A549 (cell line): ENCODE measurements around the gene DNAJC24. TPM values are rescaled to one million over a fixed set of nuclear protein-coding genes. Genes with fewer than 3 reads are reported as not detected.

ENCODE experiments used
- ATAC-seq, 2 experiments: fragments of 200-7000 bp in 1 of 2; fragments of >200 bp in 1 of 2; cut with Nextera tagmentation in 1 of 2; cut with Tn5 transposase in 1 of 2; 3 replicates each; pipeline versions ENCODE4 v1.8.0 to v1.9.1; 2018 to 2020; ENCODE audit warnings: mild to moderate bottlenecking in 1 of 2, moderate library complexity in 1 of 2
- CTCF ChIA-PET: fragments of 300-600 bp; sonication (Branson Sonifier 250); formaldehyde crosslinking; extraction: SDS; loops from one replicate; lab custom pipeline; 2021; ENCODE audit warnings: antibody characterized with exemption, inconsistent platforms; lab: Yijun Ruan, JAX
- POLR2A ChIA-PET: fragments of 350-600 bp; formaldehyde crosslinking; extraction: SDS; loops from one replicate; lab custom pipeline; 2021; ENCODE audit warnings: antibody characterized with exemption, inconsistent platforms; lab: Yijun Ruan, JAX
- DNase-seq, 2 experiments: peaks; one replicate each; pipeline versions ENCODE4 v3.0.0 to v3.0.0-alpha.2; 2011 to 2016; ENCODE audit warnings: low read depth in 1 of 2, low spot score in 1 of 2
- FAIRE-seq: peaks from 2 replicates; lab custom pipeline; 2011; peaks lifted over from hg19 to GRCh38; lab: Jason Lieb, UNC
- H3K27ac ChIP-seq, 2 experiments: fragments of >200 bp; sonication (Bioruptor Twin); formaldehyde crosslinking; 3 replicates each; pipeline ENCODE4 v1.5.1; 2016 to 2017
- H3K4me1 ChIP-seq: fragments of >200 bp; sonication (Bioruptor Twin); formaldehyde crosslinking; 3 replicates; pipeline ENCODE4 v1.6.1; 2016
- H3K4me2 ChIP-seq: fragments of >200 bp; sonication (Bioruptor Twin); formaldehyde crosslinking; 3 replicates; pipeline ENCODE4 v1.6.1; 2016
- H3K4me3 ChIP-seq: fragments of >200 bp; sonication (Bioruptor Twin); formaldehyde crosslinking; 3 replicates; pipeline ENCODE4 v1.5.1; 2016
- H3K9me3 ChIP-seq: fragments of >200 bp; sonication (Bioruptor Twin); formaldehyde crosslinking; 3 replicates; pipeline ENCODE4 v1.6.1; 2016
- ATOH8 ChIP-seq: fragments of 250-450 bp; sonication (Bioruptor Pico); IDR thresholded peaks from 2 replicates; pipeline ENCODE4 v1.5.0; 2020; ENCODE audit warnings: low read depth, mild to moderate bottlenecking, moderate library complexity
- CBX2 ChIP-seq: fragments of 200-600 bp; sonication (generic); IDR thresholded peaks from 2 replicates; pipeline ENCODE4 v1.6.1; 2016; ENCODE audit warnings: low read depth, mild to moderate bottlenecking, borderline replicate concordance
- CHD4 ChIP-seq: fragments of 200-600 bp; sonication (generic); IDR thresholded peaks from 2 replicates; pipeline ENCODE4 v1.6.1; 2016; ENCODE audit warnings: antibody characterized with exemption, mild to moderate bottlenecking, borderline replicate concordance
- EP300 ChIP-seq, 2 experiments: fragments of >200 bp; sonication (Bioruptor Twin); formaldehyde crosslinking; IDR thresholded peaks; 2 replicates in 1 of 2; 3 replicates in 1 of 2; pipeline ENCODE4 v1.6.1; 2016 to 2017
- HEYL ChIP-seq: fragments of 250-450 bp; sonication (Bioruptor Pico); IDR thresholded peaks from 2 replicates; pipeline ENCODE4 v1.8.0; 2021; ENCODE audit warnings: mild to moderate bottlenecking, moderate library complexity
- NFE2L2 ChIP-seq: fragments of 150-350 bp; conservative IDR thresholded peaks from 2 replicates; pipeline ENCODE4 v1.6.1; 2014; ENCODE audit warnings: low read length
- PHF8 ChIP-seq: fragments of 200-600 bp; sonication (generic); IDR thresholded peaks from 2 replicates; pipeline ENCODE4 v1.6.1; 2016; ENCODE audit warnings: low read depth, mild to moderate bottlenecking, antibody characterized with exemption, moderate library complexity, borderline replicate concordance
- POLR2A ChIP-seq: IDR thresholded peaks from 2 replicates; pipeline ENCODE4 v1.6.1; 2012; ENCODE audit warnings: mild to moderate bottlenecking, low read length
- POLR2AphosphoS2 ChIP-seq: conservative IDR thresholded peaks from 2 replicates; pipeline ENCODE4 v1.6.1; 2012; ENCODE audit warnings: low read length, improper control_type of control experiment, inconsistent platforms
- RAD21 ChIP-seq, 2 experiments: fragments of >200 bp in 1 of 2; sonication (Bioruptor Twin) in 1 of 2; formaldehyde crosslinking in 1 of 2; IDR thresholded peaks in 1 of 2; conservative IDR thresholded peaks in 1 of 2; 2 replicates in 1 of 2; 3 replicates in 1 of 2; pipeline ENCODE4 v1.6.1; 2012 to 2018; ENCODE audit warnings: inconsistent platforms in 1 of 2
- RARB ChIP-seq: fragments of 250-450 bp; sonication (Bioruptor Pico); IDR thresholded peaks from 2 replicates; pipeline ENCODE4 v1.8.0; 2021; ENCODE audit warnings: mild to moderate bottlenecking, moderate library complexity
- RNF2 ChIP-seq: fragments of 200-600 bp; sonication (generic); IDR thresholded peaks from 2 replicates; pipeline ENCODE4 v1.6.1; 2016; ENCODE audit warnings: low read depth, mild to moderate bottlenecking, antibody characterized with exemption, moderate library complexity, borderline replicate concordance
- SMC3 ChIP-seq: fragments of >200 bp; sonication (Bioruptor Twin); formaldehyde crosslinking; IDR thresholded peaks from 3 replicates; pipeline ENCODE4 v1.6.1; 2018; ENCODE audit warnings: inconsistent platforms
- USF2 ChIP-seq: fragments of 450-650 bp; IDR thresholded peaks from 2 replicates; pipeline ENCODE4 v1.6.1; 2014; ENCODE audit warnings: antibody characterized with exemption
- ZC3H11A ChIP-seq: fragments of 450-650 bp; IDR thresholded peaks from 2 replicates; pipeline ENCODE4 v1.6.1; 2014; ENCODE audit warnings: antibody characterized with exemption, mild to moderate bottlenecking
- ZNF302 ChIP-seq: fragments of 250-450 bp; sonication (Bioruptor Pico); IDR thresholded peaks from 2 replicates; pipeline ENCODE4 v1.9.0; 2021; ENCODE audit warnings: inconsistent platforms, mild to moderate bottlenecking, moderate library complexity
- ZSCAN20 ChIP-seq: fragments of 250-450 bp; sonication (Bioruptor Pico); IDR thresholded peaks from 2 replicates; pipeline ENCODE4 v1.8.0; 2022; ENCODE audit warnings: mild to moderate bottlenecking, moderate library complexity
- WGBS: methylation state at CpG from one replicate; pipeline ENCODE4 v1.1.6; 2017; ENCODE audit errors: missing lambda C conversion rate; 5-methylcytosine and 5-hydroxymethylcytosine counted together
- polyA plus RNA-seq, 4 experiments: library from polyadenylated mRNA; depleted of rRNA in 3 of 4; stranded (reverse); fragments of >200 nt; fragmentation: RNase III in 1 of 4; extraction: RNeasy Plus Mini Kit Qiagen cat#74134 plus additional on column Dnase treatment in 1 of 4; gene quantifications; 2 replicates in 3 of 4; 3 replicates in 1 of 4; pipeline ENCODE4 v1.2.3, GENCODE V29; 2011 to 2017

Gene DNAJC24
- polyA plus RNA-seq, 2 of the 4 experiments (the other 2 are of a cell fraction): 18.4 to 31.8 TPM

- Histone ChIP-seq H3K4me2 (no peak overlapping the region), H3K9me3 (no peaks in the 10 kb centered on the region), H3K27ac (no peak overlapping the region), H3K4me1 (no peaks in the 10 kb centered on the region), H3K4me3 (no peak overlapping the region)
- ATAC-seq (no peak), FAIRE-seq (peak; percentile 56), DNase-seq (no peak)
- ChIA-PET CTCF (no interaction called here), POLR2A (no interaction called here)
- TF ChIP-seq ATOH8 (CRISPR knock-in tag) (no peak), CHD4 (no peak), RNF2 (no peak), ZNF302 (CRISPR knock-in tag) (no peak), ZC3H11A (no peak), ZSCAN20 (CRISPR knock-in tag) (no peak), RAD21 (conservative IDR thresholded peaks at IDR 0.05 in 1 of 2, IDR thresholded peaks at IDR 0.05 in 1 of 2) (no peak)
- WGBS: 85% methylated on average over 4 of the region's 4 CpGs
Measured at GRCh38 chr11:31479066-31479465, 109.4 kb downstream of the DNAJC24 start.

GRCh38 chr11:31480930-31481329, 111.3 kb downstream of the DNAJC24 start:
- no peak for FAIRE-seq
- WGBS: 96% methylated on average over 3 of the region's 3 CpGs
- no peak for ATAC-seq
- Histone ChIP-seq H3K27ac (no peak overlapping the region), H3K9me3 (no peaks in the 10 kb centered on the region), H3K4me2 (no peak overlapping the region), H3K4me1 (no peaks in the 10 kb centered on the region), H3K4me3 (no peak overlapping the region)
- DNase-seq: no peak
- CTCF ChIA-PET: no interaction called here
- POLR2A ChIA-PET: no interaction called here
- no peak for TF ChIP-seq NFE2L2
- no peak for TF ChIP-seq PHF8
- TF ChIP-seq HEYL: no peak
- no peak for TF ChIP-seq ZC3H11A
- TF ChIP-seq RARB: no peak
- no peak for TF ChIP-seq EP300 (IDR thresholded peaks at IDR 0.05)
- no peak for TF ChIP-seq USF2
- TF ChIP-seq POLR2AphosphoS2: no peak
- TF ChIP-seq CBX2: no peak
- no peak for TF ChIP-seq SMC3
- no peak for TF ChIP-seq POLR2A

Other genes with a start within 250 kb of the DNAJC24 start
- gene DCDC1, start 121 bp upstream of the DNAJC24 start, polyA plus RNA-seq (2011; rRNA removed): 9.5 and 10.0 TPM in 2 replicates
- gene DCDC1, start 121 bp upstream of the DNAJC24 start, polyA plus RNA-seq (2017; fragmentation: RNase III; extraction: RNeasy Plus Mini Kit Qiagen cat#74134 plus additional on column Dnase treatment): 1.4 to 2.8 TPM (median 2.3 TPM) in 3 replicates
- gene IMMP1L, start 139.8 kb downstream of the DNAJC24 start, polyA plus RNA-seq (2011; rRNA removed): 56.4 and 96.5 TPM in 2 replicates
- 97.4 to 135 TPM (median 115 TPM) in 3 replicates for gene IMMP1L, start 139.8 kb downstream of the DNAJC24 start, polyA plus RNA-seq (2017; fragmentation: RNase III; extraction: RNeasy Plus Mini Kit Qiagen cat#74134 plus additional on column Dnase treatment)
- gene ELP4, start 139.9 kb downstream of the DNAJC24 start, polyA plus RNA-seq (2011; rRNA removed): 26.0 and 27.2 TPM in 2 replicates
- 16.9 to 17.2 TPM (median 17.1 TPM) in 3 replicates for gene ELP4, start 139.9 kb downstream of the DNAJC24 start, polyA plus RNA-seq (2017; fragmentation: RNase III; extraction: RNeasy Plus Mini Kit Qiagen cat#74134 plus additional on column Dnase treatment)